Endothelial cell of umbilical vein (primary cell): ENCODE results near the gene CYP2A13. TPM values are rescaled to one million over a fixed set of nuclear protein-coding genes. Genes with fewer than 3 reads are reported as not detected.

ENCODE experiments used
- BruUV-seq: library from RNA; stranded (reverse); fragments of 400-500 nt; replicated peaks from 2 replicates; lab custom pipeline; 2021; lab: Mats Ljungman, UMichigan
- CTCF ChIA-PET: fragments of 300-600, 350-600 bp; sonication (Branson Sonifier 250); formaldehyde crosslinking; loops from one replicate; lab custom pipeline; 2021; ENCODE audit warnings: antibody characterized with exemption, inconsistent platforms; lab: Charles Lee
- POLR2A ChIA-PET: fragments of 300-600, 350-600 bp; sonication (Branson Sonifier 250); formaldehyde crosslinking; loops from one replicate; lab custom pipeline; 2021; ENCODE audit warnings: antibody characterized with exemption, inconsistent platforms; lab: Charles Lee
- DNase-seq: peaks from one replicate; pipeline ENCODE4 v3.0.0-alpha.2; 2011; ENCODE audit warnings: low read depth, low spot score
- FAIRE-seq: peaks from 2 replicates; lab custom pipeline; 2011; peaks lifted over from hg19 to GRCh38; lab: Jason Lieb, UNC
- H2AFZ ChIP-seq: 2 replicates; pipeline ENCODE4 v1.6.0; 2012; ENCODE audit warnings: low read depth, low read length, control low read depth, inconsistent platforms
- H3K27ac ChIP-seq: 2 replicates; pipeline ENCODE4 v1.5.1; 2011; ENCODE audit warnings: low read depth, mild to moderate bottlenecking, control low read depth, low read length, moderate library complexity; ENCODE audit not compliant: insufficient read depth
- H3K27me3 ChIP-seq, 2 experiments: 2 replicates each; pipeline versions ENCODE4 v1.6.0 to v1.6.1; 2011; ENCODE audit warnings: low read length in 2 of 2, mixed read lengths in 1 of 2; ENCODE audit not compliant: control insufficient read depth in 2 of 2, insufficient read depth in 2 of 2
- H3K36me3 ChIP-seq, 2 experiments: 2 replicates in 1 of 2; 3 replicates in 1 of 2; pipeline ENCODE4 v1.5.1; 2011; ENCODE audit warnings: low read length in 2 of 2, mild to moderate bottlenecking in 1 of 2, moderate library complexity in 1 of 2; ENCODE audit not compliant: control insufficient read depth in 2 of 2, insufficient read depth in 2 of 2; ENCODE audit errors: extremely low read depth in 1 of 2
- H3K4me1 ChIP-seq: 3 replicates; pipeline ENCODE4 v1.5.1; 2011; ENCODE audit warnings: mild to moderate bottlenecking, low read length; ENCODE audit not compliant: control insufficient read depth, insufficient read depth; ENCODE audit errors: extremely low read depth
- H3K4me2 ChIP-seq: 2 replicates; pipeline ENCODE4 v1.6.1; 2011; ENCODE audit warnings: low read length, control low read depth, mixed read lengths; ENCODE audit not compliant: insufficient read depth
- H3K4me3 ChIP-seq, 3 experiments: fragments of 200-600 bp in 1 of 3; sonication (generic), shearing (Covaris generic) in 1 of 3; replicated peaks in 1 of 3; 2 replicates each; pipeline ENCODE4 v1.5.1; 2011 to 2016; ENCODE audit warnings: control low read depth in 3 of 3, low read length in 3 of 3, mild to moderate bottlenecking in 2 of 3, inconsistent platforms in 1 of 3, low read depth in 1 of 3, moderate library complexity in 1 of 3; ENCODE audit not compliant: insufficient read depth in 1 of 3
- H3K79me2 ChIP-seq: 2 replicates; pipeline ENCODE4 v1.6.0; 2012; ENCODE audit warnings: low read length, inconsistent platforms; ENCODE audit not compliant: control insufficient read depth, insufficient read depth
- H3K9ac ChIP-seq: replicated peaks from 2 replicates; pipeline ENCODE3; 2011; ENCODE audit warnings: low read length, control low read depth; ENCODE audit not compliant: insufficient read depth; ENCODE audit errors: extremely low read depth
- H3K9me1 ChIP-seq: replicated peaks from 3 replicates; pipeline ENCODE4 v1.6.0; 2011; ENCODE audit warnings: mild to moderate bottlenecking, low read length; ENCODE audit not compliant: control insufficient read depth, insufficient read depth; ENCODE audit errors: extremely low read depth
- H3K9me3 ChIP-seq: replicated peaks from 2 replicates; pipeline ENCODE4 v1.5.1; 2012; ENCODE audit warnings: low read length, inconsistent platforms; ENCODE audit not compliant: control insufficient read depth, insufficient read depth
- H4K20me1 ChIP-seq: replicated peaks from 2 replicates; pipeline ENCODE3; 2011; ENCODE audit warnings: mild to moderate bottlenecking, low read length; ENCODE audit not compliant: control insufficient read depth, insufficient read depth; ENCODE audit errors: extremely low read depth
- CTCF ChIP-seq, 2 donors: IDR thresholded peaks; 1 replicate in 1 of 2; 2 replicates in 1 of 2; pipeline ENCODE4 v1.5.1; 2011; ENCODE audit warnings: low read length in 2 of 2, mild to moderate bottlenecking in 2 of 2, moderate library complexity in 2 of 2, control low read depth in 1 of 2, inconsistent platforms in 1 of 2, low read depth in 1 of 2; ENCODE audit not compliant: insufficient read depth in 1 of 2; ENCODE audit errors: extremely low read depth in 1 of 2
- FOS ChIP-seq: IDR thresholded peaks from 2 replicates; pipeline ENCODE4 v1.6.1; 2011; ENCODE audit warnings: mild to moderate bottlenecking, low read length, moderate library complexity, borderline replicate concordance; ENCODE audit not compliant: insufficient read depth
- JUN ChIP-seq: IDR thresholded peaks from 2 replicates; pipeline ENCODE4 v1.6.1; 2011; ENCODE audit warnings: borderline replicate concordance, low read depth; ENCODE audit not compliant: insufficient read length, insufficient read depth
- POLR2A ChIP-seq: IDR thresholded peaks from 2 replicates; pipeline ENCODE4 v1.6.1; 2012; ENCODE audit warnings: low read depth, mild to moderate bottlenecking, control low read depth, low read length
- POLR2AphosphoS5 ChIP-seq: IDR thresholded peaks from 2 replicates; pipeline ENCODE4 v1.6.1; 2012; ENCODE audit warnings: low read depth, mild to moderate bottlenecking, control low read depth, low read length, moderate library complexity; ENCODE audit not compliant: insufficient read depth
- dilution Hi-C: fragments of 300-500 bp; cut with MboI; formaldehyde crosslinking; loops from one replicate; pipeline ENCODE4 v1.15.0; 2019; ENCODE audit warnings: low sequenced_read_pairs; ENCODE audit not compliant: extremely low pct_ligation_motif_present
- intact Hi-C: fragments of 100-400 bp; cut with micrococcal nuclease; formaldehyde crosslinking; loops from one replicate; pipeline ENCODE4 v1.10.0; 2022
- polyA plus RNA-seq, 4 experiments: library from polyadenylated mRNA; depleted of rRNA in 3 of 4; stranded (reverse) in 3 of 4; unstranded in 1 of 4; fragments of >200 nt; gene quantifications; 2 replicates each; pipeline versions ENCODE4 v1.2.1 to v1.2.3, GENCODE V29; 2011 to 2012; ENCODE audit warnings: missing spikeins in 1 of 4
- total RNA-seq: library from RNA; stranded (reverse); gene quantifications from 2 replicates; pipeline ENCODE4 v1.2.3, GENCODE V29; 2021
- TF ChIP-seq, protein P1 (sequence below): IDR thresholded peaks from 2 replicates; pipeline ENCODE4 v1.6.1; 2011; ENCODE audit not compliant: insufficient read depth, insufficient read length

Gene CYP2A13
- total and polyA plus RNA-seq, 2 donors (not counting 3 experiments of a cell fraction or from before 2014, with no cell fraction given), result not detected

GRCh38 chr19:41131186-41131585 lies 42.9 kb downstream of the CYP2A13 start:
- Histone ChIP-seq H3K27me3 (peaks cover 0 to 7% of the 10 kb centered on the region in 2 experiments), H3K79me2 (no peaks in the 10 kb centered on the region), H3K27ac (no peak overlapping the region), H3K9me1 (no peaks in the 10 kb centered on the region), H3K9me3 (no peaks in the 10 kb centered on the region), H3K9ac (no peak overlapping the region), H3K36me3 (no peaks in the 10 kb centered on the region), H2AFZ (no peak overlapping the region), H4K20me1 (no peaks in the 10 kb centered on the region), H3K4me3 (no peak overlapping the region), H3K4me2 (no peak overlapping the region), H3K4me1 (no peaks in the 10 kb centered on the region)
- POLR2A ChIA-PET, result interaction anchor here (0.7 kb wide), 2 partner anchors 11 to 547 kb away, joined by 3 read pairs; no protein-coding TSS in a partner anchor
- CTCF ChIA-PET, result no interaction called here
- DNase-seq (no peak), FAIRE-seq (no peak)
- intact Hi-C loops, result no loop called here
- TF ChIP-seq CTCF (IDR thresholded peaks at IDR 0.05; ENCODE audit: extremely low read depth in 1 of 2, insufficient read depth in 1 of 2, low read depth in 1 of 2, low read length in 2 of 2), result no peak
- no peak for TF ChIP-seq JUN
- no peak for TF ChIP-seq FOS
- no peak for TF ChIP-seq POLR2AphosphoS5
- BruUV-seq, result no TSS peak
- dilution Hi-C loops, result no loop called here

DNA sequence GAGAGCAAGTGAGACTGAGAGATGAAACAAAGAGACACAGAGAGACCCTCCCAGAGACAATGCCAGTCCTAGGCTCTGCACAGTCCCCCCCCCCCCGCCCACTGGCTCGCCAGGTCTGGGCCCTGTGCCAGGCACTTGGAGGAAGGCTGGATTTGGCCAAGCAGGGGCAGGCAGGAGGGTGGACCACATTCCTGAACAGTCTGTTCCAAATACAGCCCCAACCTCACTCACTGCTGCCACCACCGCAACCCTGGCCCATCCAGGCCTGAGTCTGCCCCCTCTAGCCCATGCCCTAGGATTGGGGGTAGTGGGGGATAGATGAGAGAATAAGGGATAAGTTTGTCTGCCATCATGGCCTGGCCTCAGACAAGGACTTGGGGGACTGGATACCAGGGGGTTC lies 45.0 kb downstream of the CYP2A13 start:
- Histone ChIP-seq H3K9me1 (no peaks in the 10 kb centered on the region), H3K27me3 (peaks cover 0 to 7% of the 10 kb centered on the region in 2 experiments), H3K4me1 (no peaks in the 10 kb centered on the region), H3K9me3 (no peaks in the 10 kb centered on the region), H3K36me3 (no peaks in the 10 kb centered on the region), H3K4me2 (no peak overlapping the region), H4K20me1 (no peaks in the 10 kb centered on the region), H3K27ac (no peak overlapping the region), H2AFZ (no peak overlapping the region), H3K9ac (no peak overlapping the region), H3K4me3 (no peak overlapping the region), H3K79me2 (no peaks in the 10 kb centered on the region)
- no peak for FAIRE-seq
- ChIA-PET POLR2A (no interaction called here), CTCF (no interaction called here)
- TF ChIP-seq, protein P1, sequence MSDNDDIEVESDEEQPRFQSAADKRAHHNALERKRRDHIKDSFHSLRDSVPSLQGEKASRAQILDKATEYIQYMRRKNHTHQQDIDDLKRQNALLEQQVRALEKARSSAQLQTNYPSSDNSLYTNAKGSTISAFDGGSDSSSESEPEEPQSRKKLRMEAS, result no peak
- no peak for TF ChIP-seq FOS
- no peak for TF ChIP-seq POLR2A
- TF ChIP-seq JUN, result no peak
- intact Hi-C loops (no loop called here), dilution Hi-C loops (no loop called here)
- BruUV-seq, result no TSS peak
- DNase-seq, result no peak
